ENCODE data around the gene TAF5L.
"Not testable (repeated sequence)": the region's sequence is repeated elsewhere in the genome, so short reads cannot be mapped to it uniquely, and the experiment has no call there.

Gene TAF5L

GRCh38 chr1:229567109-229567868 lies 58.6 kb downstream of the TAF5L start:
- no peak for DNase-seq (ENCODE audit: low read depth in 2 of 2)

- no peak for DNase-seq (ENCODE audit: low read depth in 2 of 2)
These were observed 62.2 kb downstream of the TAF5L start for GRCh38 chr1:229563701-229564100.

- DNase-seq (ENCODE audit: low read depth in 2 of 2): no peak
These were observed 62.7 kb downstream of the TAF5L start for GRCh38 chr1:229563241-229563640.

GRCh38 chr1:229562686-229563085 lies 63.2 kb downstream of the TAF5L start:
- no peak for DNase-seq (ENCODE audit: low read depth in 2 of 2)

GRCh38 chr1:229561141-229561540 lies 64.8 kb downstream of the TAF5L start:
- no peak for DNase-seq (ENCODE audit: low read depth in 2 of 2)

- DNase-seq (ENCODE audit: low read depth in 2 of 2): not testable (repeated sequence)
These were observed 65.8 kb downstream of the TAF5L start for GRCh38 chr1:229560124-229560523.

DNA sequence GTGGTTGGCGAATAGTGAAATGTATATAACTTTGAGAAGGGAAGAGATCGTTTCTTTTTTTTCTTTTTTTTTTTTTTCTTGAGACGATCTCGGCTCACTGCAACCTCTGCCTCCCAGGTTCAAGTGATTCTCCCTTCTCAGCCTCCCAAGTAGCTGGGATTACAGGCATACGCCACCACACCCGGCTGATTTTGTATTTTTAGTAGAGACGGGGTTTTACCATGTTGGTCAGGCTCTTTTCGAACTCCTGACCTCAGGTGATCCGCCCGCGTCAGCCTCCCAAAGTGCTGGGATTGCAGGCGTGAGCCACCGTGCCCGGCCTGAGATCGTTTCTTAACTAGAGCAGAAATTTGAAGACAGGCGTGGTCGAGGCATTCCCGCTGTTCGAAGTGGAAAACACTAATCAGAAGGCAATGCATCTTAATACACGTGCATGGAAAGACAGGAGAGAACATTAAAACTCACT lies 66.6 kb downstream of the TAF5L start:
- DNase-seq (ENCODE audit: low read depth in 2 of 2): not testable (repeated sequence)

- peak; percentile 50 to 75 for DNase-seq (ENCODE audit: low read depth in 2 of 2)
These were observed 67.2 kb downstream of the TAF5L start, which contains the start of gene ABCB10 for GRCh38 chr1:229558460-229559335. Gene ABCB10, minus strand, starts transcription at chr1:229558707. Its CDS starts 55 bp downstream, at chr1:229558652.

GRCh38 chr1:229557913-229558414 lies 68.0 kb downstream of the TAF5L start:
- DNase-seq (ENCODE audit: low read depth in 2 of 2): no peak

DNA sequence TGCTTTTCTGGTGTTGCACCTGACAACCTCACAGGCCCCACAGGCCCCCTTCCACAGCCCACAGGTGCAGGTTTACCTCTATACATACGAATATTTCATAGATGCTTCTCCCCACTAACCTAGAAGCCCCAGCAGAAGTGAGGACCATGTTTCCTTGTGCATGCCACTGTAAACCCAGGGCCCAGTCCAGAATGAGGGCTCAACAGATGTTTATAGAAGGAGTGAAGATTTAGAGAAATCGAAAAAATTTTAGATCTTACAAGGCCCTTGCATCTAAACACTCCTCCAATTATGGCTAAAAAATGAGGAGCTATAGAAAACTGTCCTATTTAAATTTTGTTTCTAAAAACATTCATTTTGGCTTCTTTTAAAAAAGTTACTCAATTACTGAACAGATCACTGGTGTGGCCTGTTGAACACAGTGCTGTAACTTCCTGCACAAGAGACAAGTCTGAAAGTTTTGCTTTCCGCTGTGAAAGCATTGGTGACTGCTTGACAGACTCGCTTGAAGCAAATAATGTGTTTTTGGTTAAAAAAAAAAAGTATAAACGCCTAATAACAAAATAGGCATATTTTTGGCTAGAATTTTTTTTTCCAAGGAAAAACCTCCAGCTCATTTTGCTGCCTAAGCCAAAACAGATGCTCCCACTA lies 68.6 kb downstream of the TAF5L start:
- no peak for DNase-seq (ENCODE audit: low read depth in 2 of 2)

GRCh38 chr1:229554886-229555621 lies 70.9 kb downstream of the TAF5L start:
- no peak for DNase-seq (ENCODE audit: low read depth in 2 of 2)

DNA sequence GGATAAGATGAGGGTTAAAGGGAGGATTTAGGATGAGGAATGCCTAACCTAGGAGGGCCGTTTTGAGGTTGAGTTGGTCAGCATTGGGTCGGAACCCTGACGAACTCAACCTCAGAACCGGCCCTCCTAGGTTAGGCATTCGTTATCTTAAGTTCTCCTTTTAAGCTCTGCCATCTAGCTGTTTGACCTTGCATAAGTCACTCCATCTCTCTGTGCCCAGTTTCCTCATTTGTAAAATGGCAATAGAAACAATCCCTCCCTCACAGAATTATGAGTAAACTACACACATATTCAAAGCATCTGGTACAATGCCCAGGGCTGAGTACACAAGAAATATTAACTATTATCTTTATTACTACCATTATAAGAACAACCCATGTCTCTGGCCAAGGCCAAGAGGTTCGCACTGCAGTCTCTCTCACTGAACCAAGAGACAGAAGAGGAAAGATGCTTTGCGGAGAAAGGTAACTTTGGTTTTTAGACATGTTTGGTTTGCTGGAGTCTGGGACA lies 72.2 kb downstream of the TAF5L start:
- no peak for DNase-seq (ENCODE audit: low read depth in 2 of 2)

GRCh38 chr1:229552732-229553131 lies 73.2 kb downstream of the TAF5L start:
- DNase-seq (ENCODE audit: low read depth in 2 of 2): no peak

DNA sequence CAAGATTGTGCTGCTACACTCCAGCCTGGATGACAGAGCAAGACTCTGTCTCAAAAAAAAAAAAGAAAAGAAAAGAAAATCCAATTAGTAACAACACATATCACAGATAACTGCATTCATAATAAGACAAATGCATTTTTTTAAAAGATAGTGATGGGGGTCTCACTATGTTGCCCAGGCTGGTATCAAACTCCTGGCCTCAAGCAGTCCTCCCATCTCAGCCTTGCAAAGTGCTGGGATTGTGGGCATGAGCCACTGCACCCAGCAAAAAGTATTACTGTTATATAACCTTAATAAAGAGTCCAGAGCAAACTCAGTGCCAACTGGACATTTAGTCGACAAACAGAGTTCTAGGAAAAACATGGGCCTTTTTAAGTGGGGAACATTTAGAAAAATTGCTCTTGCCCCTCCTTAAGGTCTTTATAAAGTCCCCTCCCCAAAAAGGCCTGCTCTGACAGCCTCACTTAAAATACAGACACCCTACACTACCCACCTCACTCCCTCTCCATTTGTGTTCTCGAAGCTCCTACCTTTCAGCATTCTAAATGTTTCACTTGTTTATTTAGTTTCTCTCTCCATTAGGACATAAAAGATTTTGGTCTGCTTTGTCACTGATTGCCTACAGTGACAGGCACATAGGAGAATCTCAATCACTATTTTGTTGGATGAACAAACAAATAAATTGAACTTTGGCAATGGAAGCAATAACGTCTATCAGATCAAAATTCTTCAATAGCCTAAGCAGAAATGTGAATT lies 74.9 kb downstream of the TAF5L start:
- no peak for DNase-seq (ENCODE audit: low read depth in 2 of 2)

GRCh38 chr1:229547542-229547941 lies 78.4 kb downstream of the TAF5L start:
- no peak for DNase-seq (ENCODE audit: low read depth in 2 of 2)

- no peak for DNase-seq (ENCODE audit: low read depth in 2 of 2)
These were observed 81.3 kb downstream of the TAF5L start for GRCh38 chr1:229544587-229544986.
